ENCODE results near the gene LRRK1. TPM values are rescaled to one million over a fixed set of nuclear protein-coding genes. Genes with fewer than 3 reads are reported as not detected.

The LRRK1 gene
- total and polyA plus RNA-seq, 9 donors, result 6.5 to 27.3 (median 17.5) TPM

DNA sequence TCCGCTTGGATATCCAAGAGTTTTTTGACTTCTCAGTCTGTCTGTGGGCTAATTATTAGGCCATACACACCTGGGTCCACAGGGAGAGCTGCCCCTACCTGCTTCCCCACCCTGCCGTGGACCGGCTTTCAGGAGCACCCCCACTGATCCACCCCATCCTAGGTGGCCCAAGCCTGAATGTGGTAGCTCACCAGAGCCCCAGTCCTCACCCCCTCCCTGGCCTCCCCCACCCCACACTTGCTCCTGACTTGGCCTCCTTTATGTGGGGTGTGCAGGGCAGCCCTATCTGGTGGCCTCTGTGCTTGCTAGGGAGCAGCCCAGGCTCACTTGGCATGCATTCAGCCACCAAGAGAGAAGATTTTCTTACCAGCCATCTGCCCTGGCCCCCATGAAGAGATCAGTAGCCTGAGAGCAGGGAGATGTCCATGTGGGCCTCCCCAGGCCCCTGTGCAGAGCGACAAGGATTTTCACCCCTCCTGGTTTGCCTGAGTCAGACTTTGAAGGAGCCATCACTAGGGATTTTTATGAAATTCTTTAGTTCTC lies 11.2 kb downstream of the LRRK1 start:
- no peak overlapping the region for H3K27ac ChIP-seq
- WGBS, 3 donors, result 90 to 100% (median 97%) methylated on average over 4 of the region's 4 CpGs
- TF ChIP-seq POLR2A (IDR thresholded peaks at IDR 0.05) (no peak), EP300 (IDR thresholded peaks at IDR 0.05) (no peak)
- TF ChIP-seq, protein P1, sequence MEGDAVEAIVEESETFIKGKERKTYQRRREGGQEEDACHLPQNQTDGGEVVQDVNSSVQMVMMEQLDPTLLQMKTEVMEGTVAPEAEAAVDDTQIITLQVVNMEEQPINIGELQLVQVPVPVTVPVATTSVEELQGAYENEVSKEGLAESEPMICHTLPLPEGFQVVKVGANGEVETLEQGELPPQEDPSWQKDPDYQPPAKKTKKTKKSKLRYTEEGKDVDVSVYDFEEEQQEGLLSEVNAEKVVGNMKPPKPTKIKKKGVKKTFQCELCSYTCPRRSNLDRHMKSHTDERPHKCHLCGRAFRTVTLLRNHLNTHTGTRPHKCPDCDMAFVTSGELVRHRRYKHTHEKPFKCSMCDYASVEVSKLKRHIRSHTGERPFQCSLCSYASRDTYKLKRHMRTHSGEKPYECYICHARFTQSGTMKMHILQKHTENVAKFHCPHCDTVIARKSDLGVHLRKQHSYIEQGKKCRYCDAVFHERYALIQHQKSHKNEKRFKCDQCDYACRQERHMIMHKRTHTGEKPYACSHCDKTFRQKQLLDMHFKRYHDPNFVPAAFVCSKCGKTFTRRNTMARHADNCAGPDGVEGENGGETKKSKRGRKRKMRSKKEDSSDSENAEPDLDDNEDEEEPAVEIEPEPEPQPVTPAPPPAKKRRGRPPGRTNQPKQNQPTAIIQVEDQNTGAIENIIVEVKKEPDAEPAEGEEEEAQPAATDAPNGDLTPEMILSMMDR (IDR thresholded peaks at IDR 0.05), result no peak

GRCh38 chr15:100931143-100931890 lies 12.2 kb downstream of the LRRK1 start:
- H3K27ac ChIP-seq, result no peak overlapping the region
- TF ChIP-seq EP300 (IDR thresholded peaks at IDR 0.05), result no peak
- TF ChIP-seq, protein P1 (IDR thresholded peaks at IDR 0.05), result no peak
- TF ChIP-seq POLR2A (IDR thresholded peaks at IDR 0.05), result no peak
- no peaks in the 10 kb centered on the region for H3K27me3 ChIP-seq
- WGBS, 3 donors, result 86 to 89% (median 88%) methylated on average over 15 of the region's 15 CpGs
- H3K4me3 ChIP-seq, result no peak overlapping the region
- no peaks in the 10 kb centered on the region for H3K36me3 ChIP-seq
- DNase-seq, result no peak
- H3K4me1 ChIP-seq (ENCODE audit: insufficient read depth), result no peaks in the 10 kb centered on the region
- intact Hi-C loops (cut with DNase I), result no loop called here
- no peaks in the 10 kb centered on the region for H3K9me3 ChIP-seq

More for the DNA sequence above, 11.2 kb downstream of the LRRK1 start:
- no peak for DNase-seq
- H3K27me3 ChIP-seq, result no peaks in the 10 kb centered on the region
- intact Hi-C loops (cut with DNase I), result no loop called here
- no peak overlapping the region for H3K4me3 ChIP-seq
- H3K36me3 ChIP-seq, result no peaks in the 10 kb centered on the region
- H3K9me3 ChIP-seq, result no peaks in the 10 kb centered on the region
- no peaks in the 10 kb centered on the region for H3K4me1 ChIP-seq (ENCODE audit: insufficient read depth)

DNA sequence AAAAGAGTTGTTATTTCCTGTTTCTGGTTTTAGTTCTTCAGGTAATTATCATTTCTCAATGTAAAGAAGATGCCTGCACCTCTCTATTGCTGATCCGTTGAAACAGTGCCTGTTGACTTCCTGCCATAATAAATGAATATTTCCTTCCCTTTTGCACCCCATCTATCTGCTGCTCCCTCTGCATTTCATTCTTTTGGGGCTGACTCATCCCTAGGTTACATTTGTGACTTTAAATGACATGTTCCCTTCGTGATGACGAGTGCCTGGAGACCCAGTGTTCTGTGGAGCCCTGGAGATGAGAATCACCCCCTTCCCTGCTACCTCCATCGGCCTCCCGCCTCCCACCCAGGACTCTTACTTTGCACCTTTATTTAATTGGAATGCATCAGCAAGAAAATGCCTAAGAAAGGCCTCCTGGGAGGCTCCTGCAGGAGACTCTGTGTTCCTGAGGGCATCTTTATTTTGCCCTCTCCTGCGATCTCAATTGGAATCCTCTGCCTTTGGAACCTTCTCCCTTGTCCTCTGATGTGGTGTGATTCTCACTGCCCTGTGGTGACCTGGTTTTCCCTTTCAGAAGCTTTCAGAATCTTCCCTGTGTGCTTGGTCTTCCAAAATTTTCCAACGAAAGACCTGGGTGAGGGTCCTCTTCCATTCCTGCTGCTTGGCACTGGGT lies 13.7 kb downstream of the LRRK1 start:
- no peak for DNase-seq
- no peaks in the 10 kb centered on the region for H3K9me3 ChIP-seq
- H3K27me3 ChIP-seq, result no peaks in the 10 kb centered on the region
- no peak overlapping the region for H3K27ac ChIP-seq
- H3K4me3 ChIP-seq, result no peak overlapping the region
- no peak for TF ChIP-seq EP300 (IDR thresholded peaks at IDR 0.05)
- TF ChIP-seq POLR2A (IDR thresholded peaks at IDR 0.05), result no peak
- TF ChIP-seq, protein P1 (IDR thresholded peaks at IDR 0.05), result no peak
- no peaks in the 10 kb centered on the region for H3K36me3 ChIP-seq
- no peaks in the 10 kb centered on the region for H3K4me1 ChIP-seq (ENCODE audit: insufficient read depth)
- intact Hi-C loops (cut with DNase I), result no loop called here
- WGBS, 3 donors, result 77 to 84% (median 82%) methylated on average over 7 of the region's 7 CpGs

GRCh38 chr15:100934166-100934565 lies 15.0 kb downstream of the LRRK1 start:
- no peaks in the 10 kb centered on the region for H3K4me1 ChIP-seq (ENCODE audit: insufficient read depth)
- H3K27ac ChIP-seq, result no peak overlapping the region
- TF ChIP-seq POLR2A (IDR thresholded peaks at IDR 0.05) (no peak), EP300 (IDR thresholded peaks at IDR 0.05) (no peak)
- TF ChIP-seq, protein P1 (IDR thresholded peaks at IDR 0.05), result no peak
- intact Hi-C loops (cut with DNase I), result no loop called here
- H3K9me3 ChIP-seq, result no peaks in the 10 kb centered on the region
- no peaks in the 10 kb centered on the region for H3K36me3 ChIP-seq
- H3K4me3 ChIP-seq, result no peak overlapping the region
- no peaks in the 10 kb centered on the region for H3K27me3 ChIP-seq
- no peak for DNase-seq

Data from ovary (tissue), 9 donors.